GM21360 (cell line): Measurements from ENCODE around the gene HMOX1.
"Not testable (repeated sequence)": the region's sequence is repeated elsewhere in the genome, so short reads cannot be mapped to it uniquely, and the experiment has no call there.

Experiments used
- ATAC-seq: cut with Tn5 transposase; IDR thresholded peaks from one replicate; pipeline ENCODE4 v1.9.1; 2021; ENCODE audit warnings: mild to moderate bottlenecking, moderate library complexity; ENCODE audit not compliant: unreplicated experiment

HMOX1 gene

GRCh38 chr22:35378621-35379020, 2.3 kb upstream of the HMOX1 start:
- no peak for ATAC-seq

- no peak for ATAC-seq
These were observed 1.5 kb upstream of the HMOX1 start for GRCh38 chr22:35379146-35379993.

GRCh38 chr22:35380013-35380412, 883 bp upstream of the HMOX1 start:
- no peak for ATAC-seq

GRCh38 chr22:35381424-35382009, 621 bp downstream of the HMOX1 start:
- ATAC-seq = no peak

GRCh38 chr22:35383679-35384071, 2.8 kb downstream of the HMOX1 start:
- ATAC-seq = no peak

- no peak for ATAC-seq
These were observed 3.6 kb downstream of the HMOX1 start for GRCh38 chr22:35384527-35384926.

GRCh38 chr22:35384975-35385588, 4.2 kb downstream of the HMOX1 start:
- ATAC-seq = no peak

GRCh38 chr22:35386670-35387288, 5.9 kb downstream of the HMOX1 start:
- ATAC-seq = no peak

GRCh38 chr22:35390933-35391332, 10.0 kb downstream of the HMOX1 start:
- ATAC-seq = no peak

GRCh38 chr22:35392357-35392756, 11.5 kb downstream of the HMOX1 start:
- ATAC-seq = no peak

- ATAC-seq = no peak
These were observed 12.5 kb downstream of the HMOX1 start for GRCh38 chr22:35393116-35394010.

- no peak for ATAC-seq
These were observed 13.1 kb downstream of the HMOX1 start for GRCh38 chr22:35394011-35394312.

- no peak for ATAC-seq
These were observed 14.1 kb downstream of the HMOX1 start for GRCh38 chr22:35394810-35395563.

- ATAC-seq = not testable (repeated sequence)
These were observed 15.7 kb downstream of the HMOX1 start for GRCh38 chr22:35396622-35397021.

- ATAC-seq = no peak
These were observed 16.4 kb downstream of the HMOX1 start for GRCh38 chr22:35397095-35397904.

GRCh38 chr22:35398591-35398973, 17.7 kb downstream of the HMOX1 start:
- ATAC-seq = no peak

- ATAC-seq = no peak
These were observed 18.3 kb downstream of the HMOX1 start for GRCh38 chr22:35399114-35399677.

- peak; percentile 92 for ATAC-seq
These were observed 19.0 kb downstream of the HMOX1 start, which contains the start of gene MCM5 for GRCh38 chr22:35399678-35400500. Gene MCM5 (plus strand): TSS chr22:35400140. CDS start chr22:35400439, 299 bp downstream.
